Fibroblast of mammary gland (primary cell): ENCODE results near the gene LSR.

Experiments used
- DNase-seq: peaks from one replicate; pipeline ENCODE4 v3.0.0-alpha.2; 2010; ENCODE audit warnings: low read depth
- H3K4me3 ChIP-seq: 2 replicates; pipeline ENCODE4 v1.5.1; 2011; ENCODE audit warnings: low read depth, mild to moderate bottlenecking, low read length, moderate library complexity; ENCODE audit not compliant: control insufficient read depth
- CTCF ChIP-seq: conservative IDR thresholded peaks from 2 replicates; pipeline ENCODE4 v1.5.1; 2011; ENCODE audit warnings: low read depth, low read length, inconsistent platforms; ENCODE audit not compliant: control insufficient read depth, insufficient read depth

The LSR gene

GRCh38 chr19:35224681-35225571 lies 23.9 kb upstream of the LSR start:
- no peak overlapping the region for H3K4me3 ChIP-seq
- TF ChIP-seq CTCF = no peak
- no peak for DNase-seq

- TF ChIP-seq CTCF = no peak
- DNase-seq = no peak
- H3K4me3 ChIP-seq = no peak overlapping the region
These were observed 22.9 kb upstream of the LSR start for GRCh38 chr19:35225951-35226350.

GRCh38 chr19:35226748-35227147 lies 22.1 kb upstream of the LSR start:
- H3K4me3 ChIP-seq = no peak overlapping the region
- DNase-seq = no peak
- no peak for TF ChIP-seq CTCF

- no peak within 1 kb of the TSS for H3K4me3 ChIP-seq
- DNase-seq = no peak
- TF ChIP-seq CTCF = no peak
These were observed 20.4 kb upstream of the LSR start, which contains the start of gene FAM187B for GRCh38 chr19:35228177-35228930. FAM187B (minus strand) TSS chr19:35228739; CDS start chr19:35228680, 59 bp downstream.

GRCh38 chr19:35229601-35230000 lies 19.2 kb upstream of the LSR start:
- TF ChIP-seq CTCF = no peak
- no peak overlapping the region for H3K4me3 ChIP-seq
- DNase-seq = no peak

GRCh38 chr19:35231956-35232645 lies 16.7 kb upstream of the LSR start:
- no peak overlapping the region for H3K4me3 ChIP-seq
- TF ChIP-seq CTCF = no peak
- DNase-seq = no peak
